ENCODE results near the gene MIPOL1.

MIPOL1 gene

GRCh38 chr14:37590428-37591139 lies 392.8 kb downstream of the MIPOL1 start:
- DNase-seq = no peak

GRCh38 chr14:37591311-37591940 lies 393.7 kb downstream of the MIPOL1 start:
- no peak for DNase-seq

- no peak for DNase-seq
Observed at GRCh38 chr14:37591941-37592481, 394.3 kb downstream of the MIPOL1 start.

GRCh38 chr14:37592482-37593408 lies 395.0 kb downstream of the MIPOL1 start:
- no peak for DNase-seq

GRCh38 chr14:37593511-37594237 lies 395.9 kb downstream of the MIPOL1 start:
- no peak for DNase-seq

- DNase-seq = peak; percentile 45
Observed at GRCh38 chr14:37594238-37594970, 396.7 kb downstream of the MIPOL1 start.

- no peak for DNase-seq
Observed at GRCh38 chr14:37594971-37595808, 397.5 kb downstream of the MIPOL1 start, which contains the start of the genes FOXA1 and TTC6. Gene FOXA1, minus strand, starts transcription at chr14:37595249. Its CDS starts 277 bp downstream, at chr14:37594972. Gene TTC6, plus strand, starts transcription at chr14:37595629. Its CDS starts 26,436 bp downstream, at chr14:37622065.

- peak; percentile 86 for DNase-seq
Observed at GRCh38 chr14:37595809-37596621, 398.3 kb downstream of the MIPOL1 start.

GRCh38 chr14:37596790-37597472 lies 399.2 kb downstream of the MIPOL1 start:
- no peak for DNase-seq

GRCh38 chr14:37597538-37597913 lies 399.8 kb downstream of the MIPOL1 start:
- DNase-seq = no peak

- DNase-seq = no peak
Observed at GRCh38 chr14:37597914-37598746, 400.4 kb downstream of the MIPOL1 start.

GRCh38 chr14:37598747-37599506 lies 401.2 kb downstream of the MIPOL1 start:
- no peak for DNase-seq

GRCh38 chr14:37599507-37600368 lies 402.0 kb downstream of the MIPOL1 start:
- no peak for DNase-seq

- no peak for DNase-seq
Observed at GRCh38 chr14:37600880-37601741, 403.4 kb downstream of the MIPOL1 start.

- DNase-seq = no peak
Observed at GRCh38 chr14:37601865-37602264, 404.1 kb downstream of the MIPOL1 start.

Measured in stimulated activated CD4-positive, alpha-beta T cell treated with anti-CD3 and anti-CD28 coated beads, Interleukin-15, amount 100 ng/mL, for 24 hours (primary cell).